Sigmoid colon (tissue), 3 donors: ENCODE data around the gene ZNF627.
"Not testable (repeated sequence)": the region's sequence is repeated elsewhere in the genome, so short reads cannot be mapped to it uniquely, and the experiment has no call there.

Experiments used
- POLR2A ChIP-seq, 2 donors: fragments of 450-650 bp; IDR thresholded peaks; one replicate each; pipeline ENCODE4 v1.6.1; 2016; ENCODE audit warnings: antibody characterized with exemption in 2 of 2, mild to moderate bottlenecking in 2 of 2, moderate library complexity in 2 of 2
- TF ChIP-seq, protein P1 (sequence below), 4 experiments: fragments of 450-650 bp in 3 of 4; fragments of 200-600 bp in 1 of 4; IDR thresholded peaks; one replicate each; pipeline ENCODE4 v1.5.1; 2016 to 2019; ENCODE audit warnings: antibody characterized with exemption in 4 of 4, mild to moderate bottlenecking in 3 of 4, moderate library complexity in 2 of 4

- TF ChIP-seq POLR2A (IDR thresholded peaks at IDR 0.05), result not testable (repeated sequence)
- TF ChIP-seq, protein P1, sequence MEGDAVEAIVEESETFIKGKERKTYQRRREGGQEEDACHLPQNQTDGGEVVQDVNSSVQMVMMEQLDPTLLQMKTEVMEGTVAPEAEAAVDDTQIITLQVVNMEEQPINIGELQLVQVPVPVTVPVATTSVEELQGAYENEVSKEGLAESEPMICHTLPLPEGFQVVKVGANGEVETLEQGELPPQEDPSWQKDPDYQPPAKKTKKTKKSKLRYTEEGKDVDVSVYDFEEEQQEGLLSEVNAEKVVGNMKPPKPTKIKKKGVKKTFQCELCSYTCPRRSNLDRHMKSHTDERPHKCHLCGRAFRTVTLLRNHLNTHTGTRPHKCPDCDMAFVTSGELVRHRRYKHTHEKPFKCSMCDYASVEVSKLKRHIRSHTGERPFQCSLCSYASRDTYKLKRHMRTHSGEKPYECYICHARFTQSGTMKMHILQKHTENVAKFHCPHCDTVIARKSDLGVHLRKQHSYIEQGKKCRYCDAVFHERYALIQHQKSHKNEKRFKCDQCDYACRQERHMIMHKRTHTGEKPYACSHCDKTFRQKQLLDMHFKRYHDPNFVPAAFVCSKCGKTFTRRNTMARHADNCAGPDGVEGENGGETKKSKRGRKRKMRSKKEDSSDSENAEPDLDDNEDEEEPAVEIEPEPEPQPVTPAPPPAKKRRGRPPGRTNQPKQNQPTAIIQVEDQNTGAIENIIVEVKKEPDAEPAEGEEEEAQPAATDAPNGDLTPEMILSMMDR (IDR thresholded peaks at IDR 0.05), result not testable (repeated sequence)
Observed at GRCh38 chr19:11573763-11574162, 23.5 kb upstream of the ZNF627 start.
